MG63 (cell line): ENCODE data around the gene CLEC16A. TPM values are rescaled to one million over a fixed set of nuclear protein-coding genes. Genes with fewer than 3 reads are reported as not detected.

Experiments
- DNase-seq: peaks from one replicate; pipeline ENCODE4 v3.0.0-alpha.2; 2020
- H3K27me3 ChIP-seq: fragments of 250-450 bp; sonication (Bioruptor Pico); 2 replicates; pipeline ENCODE4 v1.5.1; 2020; ENCODE audit warnings: mild to moderate bottlenecking, moderate library complexity
- H3K36me3 ChIP-seq: fragments of 250-450 bp; sonication (Bioruptor Pico); 2 replicates; pipeline ENCODE4 v1.5.1; 2020; ENCODE audit warnings: mild to moderate bottlenecking, moderate library complexity
- H3K4me3 ChIP-seq: fragments of 250-450 bp; sonication (Bioruptor Pico); 2 replicates; pipeline ENCODE4 v1.5.1; 2020; ENCODE audit warnings: mild to moderate bottlenecking, moderate library complexity
- H3K9me3 ChIP-seq: fragments of 250-450 bp; sonication (Bioruptor Pico); 2 replicates; pipeline ENCODE4 v1.5.1; 2020; ENCODE audit warnings: mild to moderate bottlenecking, moderate library complexity
- total RNA-seq: library from RNA; depleted of rRNA; stranded (reverse); fragments of >200 nt; shearing (Covaris generic); gene quantifications from 2 replicates; pipeline ENCODE4 v1.2.3, GENCODE V29; 2014; ENCODE audit warnings: low replicate concordance; rRNA removed

CLEC16A gene
- 6.2 and 11.5 TPM in 2 replicates for total RNA-seq

DNA sequence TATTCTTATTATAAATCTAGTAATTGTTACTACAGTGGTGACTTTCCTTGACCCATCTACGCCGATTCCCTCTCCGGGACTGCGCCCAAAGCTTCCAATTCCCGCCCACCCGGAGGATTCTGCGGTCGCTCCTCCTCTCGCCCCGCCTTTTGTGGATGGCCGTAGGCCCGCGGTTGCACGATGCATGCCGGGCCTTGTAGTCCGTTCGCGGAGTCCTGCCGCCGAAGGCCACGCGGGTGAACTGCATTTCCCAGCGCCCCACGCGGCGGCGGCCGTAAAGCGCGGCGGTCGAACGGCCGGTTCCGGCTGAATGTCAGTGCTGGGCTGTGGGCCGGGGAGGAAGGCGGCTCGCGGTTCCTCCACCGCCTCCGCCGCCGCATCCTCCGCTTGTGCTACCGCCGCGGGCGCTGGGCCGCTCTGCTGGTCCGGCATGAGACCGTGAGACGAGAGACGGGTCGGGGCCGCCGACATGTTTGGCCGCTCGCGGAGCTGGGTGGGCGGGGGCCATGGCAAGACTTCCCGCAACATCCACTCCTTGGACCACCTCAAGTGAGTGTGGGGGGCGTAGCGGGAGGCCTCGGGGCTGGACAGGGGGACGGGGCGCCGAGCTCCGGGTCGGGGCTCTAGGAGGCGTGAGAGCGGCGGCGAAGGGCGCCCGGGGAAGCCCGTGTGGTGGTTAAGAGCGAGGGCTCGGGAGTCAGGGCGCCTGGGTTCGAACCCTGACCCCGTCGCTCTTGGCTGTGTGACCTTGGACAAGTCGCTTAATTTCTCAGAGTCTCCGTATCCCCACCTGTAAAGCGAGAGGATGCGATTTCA, at the start of gene CLEC16A:
Gene CLEC16A, plus strand, starts transcription at position 316 of the 816 bp plus-strand sequence. Its CDS starts 154 bp downstream, at position 470.
- H3K4me3 ChIP-seq = peak within 1 kb of the TSS; percentile 96
- peaks cover 10% of the 10 kb centered on the region for H3K36me3 ChIP-seq
- DNase-seq = peak; percentile 99
- H3K27me3 ChIP-seq = no peaks in the 10 kb centered on the region
- no peaks in the 10 kb centered on the region for H3K9me3 ChIP-seq

DNA sequence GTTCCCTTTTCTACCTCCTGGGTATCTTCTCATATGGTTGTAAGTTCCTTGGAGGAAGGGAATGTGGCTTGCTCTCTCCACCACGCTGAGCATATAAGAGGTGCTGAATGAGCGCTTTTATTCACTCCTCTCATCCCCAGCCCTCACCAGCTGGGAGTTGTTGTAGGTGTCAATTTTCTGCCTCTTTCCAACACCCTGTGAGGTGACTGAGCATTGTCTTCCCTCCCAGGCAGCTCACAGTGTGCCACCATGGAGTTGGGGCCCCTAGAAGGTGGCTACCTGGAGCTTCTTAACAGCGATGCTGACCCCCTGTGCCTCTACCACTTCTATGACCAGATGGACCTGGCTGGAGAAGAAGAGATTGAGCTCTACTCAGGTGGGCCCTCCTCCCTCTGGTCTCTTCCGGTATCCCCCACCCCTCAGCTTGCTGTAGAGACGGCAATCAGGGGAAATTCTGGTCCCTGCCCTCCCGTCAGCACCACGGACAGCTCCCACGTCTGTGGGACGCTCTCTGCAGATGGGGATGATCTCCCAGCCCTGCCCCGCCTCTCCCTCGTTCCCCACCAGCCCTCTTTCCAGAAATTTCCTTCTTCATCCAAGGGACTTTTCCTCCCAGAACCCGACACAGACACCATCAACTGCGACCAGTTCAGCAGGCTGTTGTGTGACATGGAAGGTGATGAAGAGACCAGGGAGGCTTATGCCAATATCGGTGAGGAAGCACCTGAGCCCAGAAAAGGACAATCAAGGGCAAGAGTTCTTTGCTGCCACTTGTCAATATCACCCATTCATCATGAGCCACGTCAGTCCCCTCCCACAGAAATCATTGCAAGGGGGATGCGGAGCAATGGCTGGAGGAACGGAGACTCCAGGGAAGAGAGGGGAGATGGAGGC, 49.1 kb upstream of the CLEC16A start:
- H3K9me3 ChIP-seq = no peaks in the 10 kb centered on the region
- no peak overlapping the region for H3K4me3 ChIP-seq
- H3K36me3 ChIP-seq = no peaks in the 10 kb centered on the region
- peak; percentile 37 for DNase-seq
- peaks cover 2% of the 10 kb centered on the region; the same call in 1 of the 2 replicates for H3K27me3 ChIP-seq

GRCh38 chr16:10896165-10896564, 48.2 kb upstream of the CLEC16A start:
- DNase-seq = no peak
- H3K9me3 ChIP-seq = no peaks in the 10 kb centered on the region
- no peaks in the 10 kb centered on the region for H3K36me3 ChIP-seq
- no peak overlapping the region for H3K4me3 ChIP-seq
- peaks cover 2% of the 10 kb centered on the region; the same call in 1 of the 2 replicates for H3K27me3 ChIP-seq

DNA sequence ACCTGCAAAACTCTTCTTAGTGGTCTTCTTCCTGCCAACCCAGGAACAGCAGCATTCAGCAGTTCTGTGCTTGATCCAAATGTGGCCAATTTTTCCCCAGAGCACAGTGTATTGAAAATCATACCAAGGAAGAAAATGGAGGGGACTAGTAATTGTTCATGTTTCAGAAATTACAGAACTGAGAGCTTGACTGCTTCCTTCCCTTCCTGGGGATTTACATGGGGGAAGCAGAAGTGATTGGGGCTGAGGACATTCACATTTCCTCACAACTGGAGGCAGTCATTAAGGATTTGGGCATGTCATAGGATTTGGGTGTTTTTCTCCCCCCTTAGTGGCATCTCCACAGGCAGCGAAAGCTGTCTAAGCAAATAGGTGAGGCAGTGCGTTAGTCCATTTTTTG, 47.6 kb upstream of the CLEC16A start:
- Histone ChIP-seq H3K9me3 (no peaks in the 10 kb centered on the region), H3K27me3 (peaks cover 2% of the 10 kb centered on the region; the same call in 1 of the 2 replicates), H3K4me3 (no peak overlapping the region), H3K36me3 (no peaks in the 10 kb centered on the region)
- no peak for DNase-seq

- Histone ChIP-seq H3K27me3 (peaks cover 2% of the 10 kb centered on the region; the same call in 1 of the 2 replicates), H3K4me3 (no peak overlapping the region), H3K9me3 (no peaks in the 10 kb centered on the region), H3K36me3 (no peaks in the 10 kb centered on the region)
- DNase-seq = no peak
These were observed 47.2 kb upstream of the CLEC16A start for GRCh38 chr16:10897134-10897533.

DNA sequence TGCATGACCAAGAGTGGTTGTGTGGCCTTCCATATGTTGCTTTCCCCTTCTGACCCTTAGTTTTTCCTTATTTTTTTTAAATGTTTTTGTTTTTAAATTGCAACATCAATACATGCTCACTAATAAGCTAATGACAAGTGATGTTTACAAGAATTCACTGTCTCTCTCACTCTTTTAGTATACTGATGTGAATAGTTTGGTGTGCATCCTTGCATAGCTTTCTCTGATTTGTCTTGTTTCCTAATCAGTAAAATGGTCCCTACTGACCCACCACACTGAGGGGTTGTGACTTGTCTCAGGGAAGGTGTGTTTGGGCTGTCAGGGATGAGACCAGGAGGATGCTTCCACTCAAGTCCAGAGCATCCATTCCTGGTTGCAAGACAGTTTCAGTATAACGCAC, 41.4 kb upstream of the CLEC16A start:
- Histone ChIP-seq H3K36me3 (no peaks in the 10 kb centered on the region), H3K27me3 (no peaks in the 10 kb centered on the region; the same call in 1 of the 2 replicates), H3K9me3 (peaks cover 5% of the 10 kb centered on the region; the same call in 1 of the 2 replicates), H3K4me3 (no peak overlapping the region)
- no peak for DNase-seq

DNA sequence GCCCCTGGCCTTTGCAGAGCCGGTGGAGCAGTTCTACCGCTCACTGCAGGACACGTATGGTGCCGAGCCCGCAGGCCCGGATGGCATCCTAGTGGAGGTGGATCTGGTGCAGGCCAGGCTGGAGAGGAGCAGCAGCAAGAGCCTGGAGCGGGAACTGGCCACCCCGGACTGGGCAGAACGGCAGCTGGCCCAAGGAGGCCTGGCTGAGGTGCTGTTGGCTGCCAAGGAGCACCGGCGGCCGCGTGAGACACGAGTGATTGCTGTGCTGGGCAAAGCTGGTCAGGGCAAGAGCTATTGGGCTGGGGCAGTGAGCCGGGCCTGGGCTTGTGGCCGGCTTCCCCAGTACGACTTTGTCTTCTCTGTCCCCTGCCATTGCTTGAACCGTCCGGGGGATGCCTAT, 37.9 kb upstream of the CLEC16A start:
- Histone ChIP-seq H3K9me3 (peaks cover 5% of the 10 kb centered on the region; the same call in 1 of the 2 replicates), H3K27me3 (no peaks in the 10 kb centered on the region), H3K4me3 (no peak overlapping the region), H3K36me3 (no peaks in the 10 kb centered on the region)
- DNase-seq = no peak

DNA sequence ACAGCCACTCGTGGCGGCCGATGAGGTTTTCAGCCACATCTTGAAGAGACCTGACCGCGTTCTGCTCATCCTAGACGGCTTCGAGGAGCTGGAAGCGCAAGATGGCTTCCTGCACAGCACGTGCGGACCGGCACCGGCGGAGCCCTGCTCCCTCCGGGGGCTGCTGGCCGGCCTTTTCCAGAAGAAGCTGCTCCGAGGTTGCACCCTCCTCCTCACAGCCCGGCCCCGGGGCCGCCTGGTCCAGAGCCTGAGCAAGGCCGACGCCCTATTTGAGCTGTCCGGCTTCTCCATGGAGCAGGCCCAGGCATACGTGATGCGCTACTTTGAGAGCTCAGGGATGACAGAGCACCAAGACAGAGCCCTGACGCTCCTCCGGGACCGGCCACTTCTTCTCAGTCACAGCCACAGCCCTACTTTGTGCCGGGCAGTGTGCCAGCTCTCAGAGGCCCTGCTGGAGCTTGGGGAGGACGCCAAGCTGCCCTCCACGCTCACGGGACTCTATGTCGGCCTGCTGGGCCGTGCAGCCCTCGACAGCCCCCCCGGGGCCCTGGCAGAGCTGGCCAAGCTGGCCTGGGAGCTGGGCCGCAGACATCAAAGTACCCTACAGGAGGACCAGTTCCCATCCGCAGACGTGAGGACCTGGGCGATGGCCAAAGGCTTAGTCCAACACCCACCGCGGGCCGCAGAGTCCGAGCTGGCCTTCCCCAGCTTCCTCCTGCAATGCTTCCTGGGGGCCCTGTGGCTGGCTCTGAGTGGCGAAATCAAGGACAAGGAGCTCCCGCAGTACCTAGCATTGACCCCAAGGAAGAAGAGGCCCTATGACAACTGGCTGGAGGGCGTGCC, 37.2 kb upstream of the CLEC16A start:
- H3K9me3 ChIP-seq = peaks cover 5% of the 10 kb centered on the region; the same call in 1 of the 2 replicates
- no peak for DNase-seq
- H3K4me3 ChIP-seq = no peak overlapping the region
- H3K36me3 ChIP-seq = no peaks in the 10 kb centered on the region
- H3K27me3 ChIP-seq = no peaks in the 10 kb centered on the region

DNA sequence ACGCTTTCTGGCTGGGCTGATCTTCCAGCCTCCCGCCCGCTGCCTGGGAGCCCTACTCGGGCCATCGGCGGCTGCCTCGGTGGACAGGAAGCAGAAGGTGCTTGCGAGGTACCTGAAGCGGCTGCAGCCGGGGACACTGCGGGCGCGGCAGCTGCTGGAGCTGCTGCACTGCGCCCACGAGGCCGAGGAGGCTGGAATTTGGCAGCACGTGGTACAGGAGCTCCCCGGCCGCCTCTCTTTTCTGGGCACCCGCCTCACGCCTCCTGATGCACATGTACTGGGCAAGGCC, 36.7 kb upstream of the CLEC16A start:
- no peaks in the 10 kb centered on the region for H3K27me3 ChIP-seq
- no peak for DNase-seq
- no peaks in the 10 kb centered on the region for H3K36me3 ChIP-seq
- H3K4me3 ChIP-seq = no peak overlapping the region
- H3K9me3 ChIP-seq = peaks cover 5% of the 10 kb centered on the region; the same call in 1 of the 2 replicates

DNA sequence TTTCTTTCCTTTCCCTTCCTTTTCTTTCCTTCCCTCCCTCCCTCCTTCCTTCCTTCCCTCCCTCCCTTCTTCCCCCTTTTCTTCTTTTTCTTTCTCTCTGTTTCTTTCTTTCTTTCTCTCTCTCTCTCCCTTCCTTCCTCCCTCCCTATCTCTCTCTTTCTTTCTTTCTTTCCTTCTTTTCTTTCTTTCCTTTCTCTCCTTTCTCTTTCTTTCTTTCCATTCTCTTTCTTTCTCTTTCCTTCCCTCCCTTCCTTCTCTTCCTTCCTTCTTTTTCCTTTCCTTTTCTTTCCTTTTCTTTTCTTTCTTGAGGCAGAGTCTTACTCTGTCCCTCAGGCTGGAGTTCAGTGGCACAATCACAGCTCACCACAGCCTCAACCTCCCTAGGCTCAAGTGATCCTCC, 33.1 kb upstream of the CLEC16A start:
- no peaks in the 10 kb centered on the region for H3K27me3 ChIP-seq
- H3K9me3 ChIP-seq = no peaks in the 10 kb centered on the region
- DNase-seq = no peak
- H3K4me3 ChIP-seq = no peak overlapping the region
- H3K36me3 ChIP-seq = no peaks in the 10 kb centered on the region

DNA sequence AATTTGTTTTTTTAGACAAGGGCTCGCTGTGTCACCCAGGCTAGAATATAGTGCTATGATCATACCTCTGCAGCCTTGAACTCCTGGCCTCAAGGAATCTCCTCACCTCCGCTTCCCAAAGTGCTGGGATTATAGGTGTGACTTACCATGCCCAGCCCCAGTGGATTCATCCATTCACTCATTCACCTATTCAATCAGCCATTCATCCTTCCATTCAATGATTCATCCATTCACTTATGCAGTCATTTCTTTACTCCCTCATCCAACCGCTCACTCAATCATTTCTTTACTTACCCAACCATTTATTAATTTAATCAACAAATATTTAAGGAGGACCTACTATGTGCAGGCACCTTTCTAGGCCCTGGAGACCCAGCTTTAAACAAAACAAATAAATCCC, 27.8 kb upstream of the CLEC16A start:
- Histone ChIP-seq H3K9me3 (no peaks in the 10 kb centered on the region), H3K36me3 (no peaks in the 10 kb centered on the region), H3K27me3 (no peaks in the 10 kb centered on the region), H3K4me3 (no peak overlapping the region)
- no peak for DNase-seq

GRCh38 chr16:10918294-10919002, 25.9 kb upstream of the CLEC16A start:
- H3K36me3 ChIP-seq = no peaks in the 10 kb centered on the region
- H3K9me3 ChIP-seq = no peaks in the 10 kb centered on the region
- H3K27me3 ChIP-seq = no peaks in the 10 kb centered on the region
- H3K4me3 ChIP-seq = no peak overlapping the region
- peak; percentile 90 for DNase-seq

DNA sequence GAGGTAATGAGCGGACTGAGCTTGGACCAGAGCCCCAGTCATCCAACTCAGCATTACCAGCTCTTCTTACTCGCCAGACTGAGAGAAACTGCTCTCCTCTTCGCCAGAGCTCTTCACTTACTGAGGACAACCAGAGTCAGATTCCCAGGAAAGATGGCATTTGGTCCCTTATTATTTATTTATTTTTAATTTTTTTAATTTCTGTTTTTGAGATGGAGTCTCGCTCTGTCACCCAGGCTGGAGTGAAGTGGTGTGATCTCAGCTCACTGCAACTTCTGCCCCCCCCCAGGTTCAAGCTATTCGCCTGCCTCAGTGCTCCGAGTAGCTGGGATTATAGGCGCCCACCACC, 25.4 kb upstream of the CLEC16A start:
- H3K9me3 ChIP-seq = no peaks in the 10 kb centered on the region
- no peak overlapping the region for H3K4me3 ChIP-seq
- no peak for DNase-seq
- no peaks in the 10 kb centered on the region for H3K27me3 ChIP-seq
- H3K36me3 ChIP-seq = no peaks in the 10 kb centered on the region

- Histone ChIP-seq H3K27me3 (no peaks in the 10 kb centered on the region), H3K36me3 (peaks cover 10% of the 10 kb centered on the region), H3K9me3 (no peaks in the 10 kb centered on the region), H3K4me3 (no peak overlapping the region)
- no peak for DNase-seq
These were observed 23.5 kb upstream of the CLEC16A start for GRCh38 chr16:10920726-10921427.

DNA sequence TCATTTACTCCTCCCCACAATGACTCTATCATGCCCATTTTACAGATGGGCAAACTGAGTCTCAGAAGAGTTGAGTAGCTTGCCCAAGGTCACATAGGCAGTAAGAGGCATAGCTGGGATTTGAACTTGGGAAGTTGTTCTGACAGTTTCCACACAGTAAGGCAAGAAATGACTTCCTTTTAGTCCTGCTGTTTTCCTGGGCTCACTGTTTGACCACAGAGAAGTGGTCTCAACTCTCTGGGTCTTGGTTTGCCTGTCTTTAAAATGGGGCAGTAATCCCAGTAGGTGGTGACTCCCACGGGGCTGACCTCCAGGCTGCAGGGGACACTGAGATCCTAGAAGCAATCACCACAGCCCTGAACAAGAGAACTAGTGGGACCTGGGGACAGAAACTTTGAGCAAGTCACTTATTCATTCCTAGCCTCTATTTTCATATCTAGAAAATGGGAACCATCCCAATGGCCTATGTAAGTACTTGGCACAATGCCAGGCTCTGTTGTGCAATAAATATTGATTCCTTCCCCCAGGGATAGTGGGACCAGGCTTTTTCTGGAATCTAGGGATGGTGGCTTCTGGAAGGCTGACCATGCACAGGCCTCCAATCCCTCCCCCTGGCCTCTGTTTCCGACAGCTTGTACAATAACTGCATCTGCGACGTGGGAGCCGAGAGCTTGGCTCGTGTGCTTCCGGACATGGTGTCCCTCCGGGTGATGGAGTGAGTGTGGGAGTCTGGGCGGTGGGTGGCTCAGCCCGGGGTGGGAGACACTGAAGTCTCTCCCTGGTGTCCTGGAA, 22.6 kb upstream of the CLEC16A start:
- Histone ChIP-seq H3K27me3 (no peaks in the 10 kb centered on the region), H3K4me3 (no peak overlapping the region), H3K9me3 (no peaks in the 10 kb centered on the region), H3K36me3 (peaks cover 12% of the 10 kb centered on the region)
- no peak for DNase-seq
